Caco-2 (cell line): ENCODE measurements around the gene NARS2. TPM values are rescaled to one million over a fixed set of nuclear protein-coding genes. Genes with fewer than 3 reads are reported as not detected.
A peak's percentile ranks its signal among the peaks of the same experiment; 100 is the strongest.

Experiments
- BruUV-seq: library from RNA; stranded (reverse); fragments of 400-500 nt; replicated peaks from 2 replicates; lab custom pipeline; 2021; lab: Mats Ljungman, UMichigan
- CTCF ChIA-PET: fragments of 300-600 bp; sonication (Branson Sonifier 250); formaldehyde crosslinking; loops from one replicate; lab custom pipeline; 2022; ENCODE audit warnings: antibody characterized with exemption; lab: Charles Lee
- POLR2A ChIA-PET: fragments of 300-600 bp; sonication (Branson Sonifier 250); formaldehyde crosslinking; loops from one replicate; lab custom pipeline; 2022; ENCODE audit warnings: antibody characterized with exemption; lab: Charles Lee
- DNase-seq, 2 experiments: peaks; one replicate each; pipeline versions ENCODE4 v3.0.0 to v3.0.0-alpha.2; 2020 to 2022
- H3K27me3 ChIP-seq: replicated peaks from 2 replicates; pipeline ENCODE4 v1.6.0; 2011; ENCODE audit warnings: low read length; ENCODE audit not compliant: control insufficient read depth, insufficient read depth
- H3K36me3 ChIP-seq: 2 replicates; pipeline ENCODE4 v1.5.1; 2011; ENCODE audit warnings: low read length; ENCODE audit not compliant: control insufficient read depth, insufficient read depth
- H3K4me1 ChIP-seq: fragments of 250-450 bp; sonication (Bioruptor Pico); 2 replicates; pipeline ENCODE4 v1.5.1; 2020; ENCODE audit warnings: mild to moderate bottlenecking
- H3K4me3 ChIP-seq: 2 replicates; pipeline ENCODE4 v1.5.1; 2011; ENCODE audit warnings: low read depth, mild to moderate bottlenecking, control low read depth, low read length
- H3K9me3 ChIP-seq: fragments of 250-450 bp; sonication (Bioruptor Pico); 2 replicates; pipeline ENCODE4 v1.5.1; 2020; ENCODE audit warnings: mild to moderate bottlenecking, moderate library complexity
- H3K27ac Mint-ChIP-seq: one replicate; pipeline ENCODE4 v1.8.0; 2022; ENCODE audit warnings: mixed read lengths; ENCODE audit not compliant: unreplicated experiment
- H3K27me3 Mint-ChIP-seq: one replicate; pipeline ENCODE4 v1.8.0; 2022; ENCODE audit warnings: mixed read lengths; ENCODE audit not compliant: insufficient read depth, unreplicated experiment
- H3K36me3 Mint-ChIP-seq: one replicate; pipeline ENCODE4 v1.8.0; 2022; ENCODE audit warnings: mild to moderate bottlenecking, mixed read lengths; ENCODE audit not compliant: insufficient read depth, unreplicated experiment
- H3K4me1 Mint-ChIP-seq: one replicate; pipeline ENCODE4 v1.8.0; 2022; ENCODE audit warnings: low read depth, mixed read lengths; ENCODE audit not compliant: unreplicated experiment
- H3K4me3 Mint-ChIP-seq: one replicate; pipeline ENCODE4 v1.8.0; 2022; ENCODE audit warnings: mild to moderate bottlenecking, moderate library complexity, mixed read lengths; ENCODE audit not compliant: unreplicated experiment
- H3K9me3 Mint-ChIP-seq: one replicate; pipeline ENCODE4 v1.8.0; 2022; ENCODE audit warnings: mixed read lengths; ENCODE audit not compliant: unreplicated experiment
- CTCF ChIP-seq, 2 experiments: fragments of 200-600 bp in 1 of 2; IDR thresholded peaks; 1 replicate in 1 of 2; 2 replicates in 1 of 2; pipeline versions ENCODE4 v1.5.1 to v1.8.0; 2011 to 2022; ENCODE audit warnings: antibody characterized with exemption in 1 of 2, control low read depth in 1 of 2, inconsistent platforms in 1 of 2, low read depth in 1 of 2, low read length in 1 of 2, mild to moderate bottlenecking in 1 of 2, moderate library complexity in 1 of 2; ENCODE audit not compliant: insufficient read depth in 1 of 2, severe bottlenecking in 1 of 2, unreplicated experiment in 1 of 2
- intact Hi-C: fragments of 100-400 bp; cut with micrococcal nuclease; formaldehyde crosslinking; loops from one replicate; pipeline ENCODE4 v1.10.0; 2022; ENCODE audit not compliant: unreplicated experiment
- total RNA-seq: library from RNA; stranded (reverse); gene quantifications from 2 replicates; pipeline ENCODE4 v1.2.3, GENCODE V29; 2022

NARS2 gene
- total RNA-seq, 1 experiment from 2014 or later: 49.3 TPM

DNA sequence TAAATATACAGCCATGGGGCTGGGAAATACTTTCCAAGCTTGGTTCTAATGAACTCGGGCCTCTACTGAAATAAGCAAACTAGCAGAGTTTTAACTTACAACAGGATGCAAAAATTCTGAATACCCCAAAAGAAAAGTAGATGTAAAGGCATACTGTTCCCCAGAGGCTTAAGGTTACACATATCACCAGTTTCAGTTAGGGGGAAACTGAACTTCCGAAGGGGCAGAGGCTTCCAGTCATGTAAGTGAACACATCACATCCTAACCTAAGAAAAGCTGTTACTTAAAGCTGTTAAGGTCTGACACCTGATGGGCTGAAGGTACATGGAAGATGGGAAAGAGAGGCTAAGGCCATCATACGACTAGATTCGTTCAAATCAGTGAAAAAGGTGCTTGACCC is 159.3 kb downstream of the NARS2 start:
- Mint-ChIP-seq H3K4me1 (peaks cover 43% of the 10 kb centered on the region), H3K4me3 (peak overlapping the region; percentile 76), H3K27ac (peak overlapping the region; percentile 27), H3K36me3 (peaks cover 28% of the 10 kb centered on the region), H3K27me3 (no peaks in the 10 kb centered on the region), H3K9me3 (no peaks in the 10 kb centered on the region)
- peaks cover 2% of the 10 kb centered on the region for H3K9me3 ChIP-seq
- peaks cover 23% of the 10 kb centered on the region for H3K4me1 ChIP-seq
- H3K27me3 ChIP-seq: no peaks in the 10 kb centered on the region
- no peak for TF ChIP-seq CTCF (IDR thresholded peaks at IDR 0.05; ENCODE audit: insufficient read depth in 1 of 2, low read depth in 1 of 2, low read length in 1 of 2, severe bottlenecking in 1 of 2, unreplicated experiment in 1 of 2)
- BruUV-seq: no TSS peak
- H3K4me3 ChIP-seq: no peak overlapping the region
- intact Hi-C loops: no loop called here
- no peak for DNase-seq
- CTCF ChIA-PET: interaction anchor here (0.9 to 3.9 kb wide), 5 partner anchors 34 to 187 kb away, joined by 4 to 48 read pairs (median 17); partner anchors contain the start of gene NARS2
- H3K36me3 ChIP-seq: no peaks in the 10 kb centered on the region
- POLR2A ChIA-PET: interaction anchor here (0.6 to 2.3 kb wide), 2 partner anchors 35 to 51 kb away, joined by 3 to 16 read pairs; no protein-coding TSS in a partner anchor

GRCh38 chr11:78414321-78415051 is 160.2 kb downstream of the NARS2 start:
- Histone ChIP-seq H3K4me1 (peaks cover 18% of the 10 kb centered on the region), H3K27me3 (no peaks in the 10 kb centered on the region), H3K9me3 (peaks cover 11% of the 10 kb centered on the region), H3K4me3 (no peak overlapping the region), H3K36me3 (no peaks in the 10 kb centered on the region)
- no TSS peak for BruUV-seq
- Mint-ChIP-seq H3K36me3 (peaks cover 21% of the 10 kb centered on the region), H3K27ac (no peak overlapping the region), H3K27me3 (no peaks in the 10 kb centered on the region), H3K4me3 (no peak overlapping the region), H3K9me3 (no peaks in the 10 kb centered on the region), H3K4me1 (peaks cover 42% of the 10 kb centered on the region)
- peak; percentile 61 to 81 for TF ChIP-seq CTCF (IDR thresholded peaks at IDR 0.05; ENCODE audit: insufficient read depth in 1 of 2, low read depth in 1 of 2, low read length in 1 of 2, severe bottlenecking in 1 of 2, unreplicated experiment in 1 of 2)
- ChIA-PET CTCF (interaction anchor here (0.9 to 1.3 kb wide), 2 partner anchors 160 to 186 kb away, joined by 4 to 6 read pairs; partner anchors contain the start of gene NARS2), POLR2A (no interaction called here)
- DNase-seq: no peak
- intact Hi-C loops: no loop called here

DNA sequence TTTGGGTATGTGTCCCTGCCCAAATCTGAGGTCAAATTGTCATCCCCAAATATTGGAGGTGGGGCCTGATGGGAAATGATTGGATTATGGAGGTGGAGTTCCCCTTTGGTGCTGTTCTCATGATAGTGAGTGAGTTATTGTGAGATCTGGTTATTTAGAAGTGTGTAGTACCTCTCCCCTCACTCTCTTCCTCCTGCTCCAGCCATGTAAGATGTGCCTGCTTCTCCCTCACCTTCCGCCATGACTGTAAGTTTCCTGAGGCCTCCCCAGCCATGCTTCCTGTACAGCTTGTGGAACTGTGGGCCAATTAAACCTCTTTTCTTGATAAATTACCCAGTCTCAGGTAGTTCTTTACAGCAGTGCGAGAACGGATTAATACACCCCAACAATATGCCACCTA is 166.0 kb downstream of the NARS2 start:
- Mint-ChIP-seq H3K27ac (no peak overlapping the region), H3K4me3 (no peak overlapping the region), H3K9me3 (peaks cover 40% of the 10 kb centered on the region), H3K27me3 (no peaks in the 10 kb centered on the region), H3K4me1 (peaks cover 53% of the 10 kb centered on the region), H3K36me3 (peaks cover 34% of the 10 kb centered on the region)
- CTCF ChIA-PET: no interaction called here
- Histone ChIP-seq H3K36me3 (no peaks in the 10 kb centered on the region), H3K9me3 (peaks cover 34% of the 10 kb centered on the region), H3K4me3 (no peak overlapping the region), H3K27me3 (no peaks in the 10 kb centered on the region), H3K4me1 (peaks cover 15% of the 10 kb centered on the region)
- no TSS peak for BruUV-seq
- intact Hi-C loops: no loop called here
- POLR2A ChIA-PET: no interaction called here
- TF ChIP-seq CTCF (IDR thresholded peaks at IDR 0.05; ENCODE audit: insufficient read depth in 1 of 2, low read depth in 1 of 2, low read length in 1 of 2, severe bottlenecking in 1 of 2, unreplicated experiment in 1 of 2): no peak
- DNase-seq: no peak
